BLaER1 treated with 17β-estradiol and CSF1 and Interleukin-3, amounts not matched to agents 10 nM and 100 nM (cell line): ENCODE data around the gene CRYBG1.

Experiments
- H3K27ac ChIP-seq, 11 experiments: shearing (Covaris generic); formaldehyde crosslinking; 2 replicates each; pipeline ENCODE4 v1.8.1; 2022
- H3K27me3 ChIP-seq, 11 experiments: shearing (Covaris generic); formaldehyde crosslinking; 2 replicates each; pipeline ENCODE4 v1.8.1; 2022
- H3K36me3 ChIP-seq, 11 experiments: shearing (Covaris generic); formaldehyde crosslinking; 2 replicates each; pipeline ENCODE4 v1.8.1; 2022
- H3K4me1 ChIP-seq, 10 experiments: shearing (Covaris generic); formaldehyde crosslinking; 2 replicates each; pipeline ENCODE4 v1.8.1; 2022
- H3K4me2 ChIP-seq, 11 experiments: shearing (Covaris generic); formaldehyde crosslinking; 2 replicates each; pipeline ENCODE4 v1.8.1; 2022
- H3K4me3 ChIP-seq, 10 experiments: shearing (Covaris generic); formaldehyde crosslinking; 2 replicates each; pipeline ENCODE4 v1.8.1; 2022
- H3K9ac ChIP-seq, 11 experiments: shearing (Covaris generic); formaldehyde crosslinking; 2 replicates each; pipeline ENCODE4 v1.8.1; 2022
- H3K9me3 ChIP-seq, 11 experiments: shearing (Covaris generic); formaldehyde crosslinking; replicated peaks in 1 of 11; 2 replicates each; pipeline ENCODE4 v1.8.1; 2022
- H4K20me1 ChIP-seq, 11 experiments: shearing (Covaris generic); formaldehyde crosslinking; 2 replicates each; pipeline ENCODE4 v1.8.1; 2022
- Cebpa-rat ChIP-seq, 11 experiments: shearing (Covaris generic); IDR thresholded peaks; 2 replicates each; pipeline ENCODE4 v1.8.1; 2022

Gene CRYBG1

GRCh38 chr6:106445508-106445878 lies 85.0 kb downstream of the CRYBG1 start:
- Histone ChIP-seq H3K27ac (no peak overlapping the region), H3K9ac (no peak overlapping the region), H3K9me3 (no peaks in the 10 kb centered on the region), H3K4me2 (no peak overlapping the region), H4K20me1 (no peaks in the 10 kb centered on the region), H3K4me3 (no peak overlapping the region), H3K36me3 (no peaks in the 10 kb centered on the region), H3K27me3 (no peaks in the 10 kb centered on the region), H3K4me1 (peaks cover 36 to 51% (median 38%) of the 10 kb centered on the region in 10 experiments)
- TF ChIP-seq Cebpa-rat (IDR thresholded peaks at IDR 0.05): no peak

DNA sequence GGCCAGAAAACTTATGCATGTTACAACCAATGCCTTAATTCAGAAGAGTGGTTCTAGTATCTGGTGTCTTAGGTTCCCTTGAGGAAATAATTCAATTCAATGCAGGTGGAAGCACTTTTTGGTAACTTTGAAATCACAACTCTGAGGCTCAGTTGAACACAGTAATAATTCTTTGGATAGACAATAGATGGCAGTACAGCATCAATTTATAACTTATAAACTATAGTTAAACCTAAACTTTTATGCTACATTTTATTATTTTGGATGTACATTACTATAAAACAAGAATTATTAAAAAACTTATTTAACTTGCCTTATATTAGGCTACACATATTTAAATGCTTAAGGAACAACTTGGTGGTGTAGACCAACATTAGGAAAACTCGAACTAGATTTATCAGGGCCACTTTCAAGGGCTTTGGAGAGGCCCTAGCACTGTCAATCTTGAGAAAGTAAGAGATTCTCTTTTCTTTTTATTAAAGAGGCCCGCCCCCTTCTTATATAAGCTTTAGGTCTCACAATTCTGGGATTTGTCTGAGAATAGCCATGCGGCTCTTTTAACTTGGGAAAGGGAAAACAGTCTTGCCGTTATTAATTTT lies 85.9 kb downstream of the CRYBG1 start:
- no peak overlapping the region for H3K9ac ChIP-seq
- H3K9me3 ChIP-seq: no peaks in the 10 kb centered on the region
- H3K27ac ChIP-seq: peak overlapping the region in 2 of 11 experiments; percentile 8 to 57; a peak in 4 of 22 replicates
- TF ChIP-seq Cebpa-rat (IDR thresholded peaks at IDR 0.05): no peak
- H3K4me3 ChIP-seq: no peak overlapping the region
- peak overlapping the region in 6 of 11 experiments; percentile 13 to 30 (median 20); a peak in 7 of 22 replicates for H3K4me2 ChIP-seq
- H3K27me3 ChIP-seq: no peaks in the 10 kb centered on the region
- no peaks in the 10 kb centered on the region for H3K36me3 ChIP-seq
- no peaks in the 10 kb centered on the region for H4K20me1 ChIP-seq
- peaks cover 36 to 60% (median 40%) of the 10 kb centered on the region in 10 experiments for H3K4me1 ChIP-seq

GRCh38 chr6:106446983-106447382 lies 86.5 kb downstream of the CRYBG1 start:
- no peaks in the 10 kb centered on the region for H4K20me1 ChIP-seq
- H3K9me3 ChIP-seq: no peaks in the 10 kb centered on the region
- no peak for TF ChIP-seq Cebpa-rat (IDR thresholded peaks at IDR 0.05)
- H3K27me3 ChIP-seq: no peaks in the 10 kb centered on the region
- H3K4me1 ChIP-seq: peaks cover 36 to 64% (median 40%) of the 10 kb centered on the region in 10 experiments
- H3K9ac ChIP-seq: no peak overlapping the region
- H3K27ac ChIP-seq: peak overlapping the region in 5 of 11 experiments; percentile 8 to 66 (median 27); a peak in 7 of 22 replicates
- H3K36me3 ChIP-seq: no peaks in the 10 kb centered on the region
- H3K4me2 ChIP-seq: peak overlapping the region in 6 of 11 experiments; percentile 13 to 30 (median 20); a peak in 7 of 22 replicates
- no peak overlapping the region for H3K4me3 ChIP-seq

- peak overlapping the region; percentile 56 to 81 (median 72) for H3K4me2 ChIP-seq
- H3K9me3 ChIP-seq: no peaks in the 10 kb centered on the region
- H3K27ac ChIP-seq: peak overlapping the region; percentile 55 to 80 (median 69)
- peak in 4 of 11 experiments; percentile 8 to 48 (median 30); a peak in 3 of 22 replicates for TF ChIP-seq Cebpa-rat (IDR thresholded peaks at IDR 0.05)
- peaks cover 36 to 70% (median 40%) of the 10 kb centered on the region in 10 experiments for H3K4me1 ChIP-seq
- peak overlapping the region in 7 of 11 experiments; percentile 15 to 41 (median 25); a peak in 11 of 22 replicates for H3K9ac ChIP-seq
- H3K27me3 ChIP-seq: no peaks in the 10 kb centered on the region
- H3K4me3 ChIP-seq: no peak overlapping the region
- H4K20me1 ChIP-seq: no peaks in the 10 kb centered on the region
- no peaks in the 10 kb centered on the region for H3K36me3 ChIP-seq
Measured at GRCh38 chr6:106448000-106448426, 87.5 kb downstream of the CRYBG1 start.

DNA sequence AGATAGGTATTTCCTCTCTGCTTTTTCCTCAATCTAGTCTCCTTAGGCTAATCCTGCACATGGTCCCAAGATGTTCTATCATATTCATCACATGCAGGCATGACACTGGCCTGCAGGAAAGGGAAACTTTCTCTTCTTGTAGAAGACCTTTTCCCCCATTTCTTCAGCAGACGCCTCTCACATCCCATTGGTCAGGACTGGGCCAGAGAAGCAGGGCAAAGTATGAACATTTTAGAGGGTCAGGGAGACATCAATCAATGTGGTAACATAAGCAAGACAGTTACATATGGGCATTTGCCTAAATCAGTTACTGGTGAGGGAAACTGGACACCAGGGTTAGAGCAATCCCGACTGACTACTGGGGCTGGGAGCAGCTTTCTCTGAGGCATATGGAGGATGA lies 90.1 kb downstream of the CRYBG1 start:
- H3K9ac ChIP-seq: peak overlapping the region in 2 of 11 experiments; percentile 5 to 50; a peak in 3 of 22 replicates

GRCh38 chr6:106451439-106451838 lies 90.9 kb downstream of the CRYBG1 start:
- Histone ChIP-seq H3K9me3 (no peaks in the 10 kb centered on the region), H4K20me1 (no peaks in the 10 kb centered on the region), H3K4me2 (peak overlapping the region in 3 of 11 experiments; percentile 68 to 81 (median 74); a peak in 5 of 22 replicates), H3K27ac (peak overlapping the region in 1 of 11 experiments; percentile 55; a peak in 1 of 22 replicates), H3K36me3 (no peaks in the 10 kb centered on the region), H3K27me3 (no peaks in the 10 kb centered on the region; a peak in 1 of 22 replicates), H3K4me1 (peaks cover 23 to 59% (median 32%) of the 10 kb centered on the region in 10 experiments), H3K4me3 (no peak overlapping the region), H3K9ac (no peak overlapping the region; a peak in 1 of 22 replicates)
- TF ChIP-seq Cebpa-rat (IDR thresholded peaks at IDR 0.05): no peak

More for the DNA sequence above, 90.1 kb downstream of the CRYBG1 start:
- H3K4me2 ChIP-seq: peak overlapping the region in 5 of 11 experiments; percentile 37 to 81 (median 68); a peak in 10 of 22 replicates
- H3K27me3 ChIP-seq: no peaks in the 10 kb centered on the region; a peak in 1 of 22 replicates
- 0 out of 20 replicates have a peak overlapping the region, but pooled peaks of 1 of the 10 experiments have one; percentile 3 for H3K4me3 ChIP-seq
- H3K9me3 ChIP-seq: no peaks in the 10 kb centered on the region
- TF ChIP-seq Cebpa-rat (IDR thresholded peaks at IDR 0.05): no peak
- H3K36me3 ChIP-seq: no peaks in the 10 kb centered on the region
- peak overlapping the region in 4 of 11 experiments; percentile 6 to 80 (median 60); a peak in 6 of 22 replicates for H3K27ac ChIP-seq
- H4K20me1 ChIP-seq: no peaks in the 10 kb centered on the region
- peaks cover 23 to 59% (median 29%) of the 10 kb centered on the region in 10 experiments for H3K4me1 ChIP-seq

GRCh38 chr6:106452628-106453027 lies 92.1 kb downstream of the CRYBG1 start:
- no peak overlapping the region for H3K4me2 ChIP-seq
- no peak overlapping the region for H3K4me3 ChIP-seq
- H3K9ac ChIP-seq: no peak overlapping the region
- no peaks in the 10 kb centered on the region; a peak in 1 of 22 replicates for H3K27me3 ChIP-seq
- no peaks in the 10 kb centered on the region for H3K36me3 ChIP-seq
- H3K27ac ChIP-seq: no peak overlapping the region
- no peaks in the 10 kb centered on the region for H3K9me3 ChIP-seq
- TF ChIP-seq Cebpa-rat (IDR thresholded peaks at IDR 0.05): no peak
- H3K4me1 ChIP-seq: peaks cover 13 to 48% (median 23%) of the 10 kb centered on the region in 10 experiments
- no peaks in the 10 kb centered on the region for H4K20me1 ChIP-seq

GRCh38 chr6:106453756-106454367 lies 93.3 kb downstream of the CRYBG1 start:
- H3K4me2 ChIP-seq: no peak overlapping the region
- no peaks in the 10 kb centered on the region for H4K20me1 ChIP-seq
- H3K36me3 ChIP-seq: no peaks in the 10 kb centered on the region
- no peak overlapping the region for H3K9ac ChIP-seq
- H3K4me3 ChIP-seq: no peak overlapping the region
- peaks cover under 1 to 35% (median 11%) of the 10 kb centered on the region in 10 experiments; a peak in 17 of 20 replicates for H3K4me1 ChIP-seq
- H3K9me3 ChIP-seq: no peaks in the 10 kb centered on the region
- H3K27ac ChIP-seq: no peak overlapping the region
- TF ChIP-seq Cebpa-rat (IDR thresholded peaks at IDR 0.05): no peak
- H3K27me3 ChIP-seq: no peaks in the 10 kb centered on the region; a peak in 1 of 22 replicates

GRCh38 chr6:106456756-106457155 lies 96.2 kb downstream of the CRYBG1 start:
- Histone ChIP-seq H4K20me1 (no peaks in the 10 kb centered on the region), H3K9me3 (no peaks in the 10 kb centered on the region), H3K27ac (no peak overlapping the region), H3K4me2 (no peak overlapping the region), H3K4me1 (peaks cover 0 to 12% (median 3%) of the 10 kb centered on the region in 10 experiments; a peak in 3 of 20 replicates), H3K4me3 (no peak overlapping the region), H3K36me3 (no peaks in the 10 kb centered on the region), H3K9ac (no peak overlapping the region), H3K27me3 (no peaks in the 10 kb centered on the region; a peak in 1 of 22 replicates)
- TF ChIP-seq Cebpa-rat (IDR thresholded peaks at IDR 0.05): no peak
